HG02938 (cell line): ENCODE data around the gene CNR2.
A peak's percentile ranks its signal among the peaks of the same experiment; 100 is the strongest.
"Not testable (repeated sequence)": the region's sequence is repeated elsewhere in the genome, so short reads cannot be mapped to it uniquely, and the experiment has no call there.

Source experiments
- ATAC-seq: cut with Tn5 transposase; IDR thresholded peaks from one replicate; pipeline ENCODE4 v1.9.1; 2021; ENCODE audit warnings: mild to moderate bottlenecking, moderate library complexity; ENCODE audit not compliant: unreplicated experiment

The CNR2 gene

DNA sequence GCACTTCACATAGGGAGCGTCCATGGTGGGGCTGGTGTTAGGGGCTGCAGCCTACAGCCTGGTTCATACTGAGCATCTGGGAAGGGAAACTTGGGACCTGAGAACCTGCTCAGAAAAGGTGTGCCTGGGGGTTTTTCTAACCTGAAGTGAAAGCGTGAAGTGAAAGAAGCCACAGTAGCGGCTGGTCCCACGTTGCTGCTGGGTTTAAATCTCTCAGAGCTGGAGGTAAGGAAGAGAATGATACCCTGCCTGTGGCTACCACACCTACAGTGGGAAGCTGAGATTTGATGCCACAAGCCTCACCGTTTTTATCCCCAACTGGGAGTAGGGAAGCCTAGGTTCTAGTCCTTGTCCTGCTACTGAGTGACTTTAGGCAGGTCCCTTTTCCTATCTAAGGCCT, 24.1 kb downstream of the CNR2 start:
- ATAC-seq, result no peak

DNA sequence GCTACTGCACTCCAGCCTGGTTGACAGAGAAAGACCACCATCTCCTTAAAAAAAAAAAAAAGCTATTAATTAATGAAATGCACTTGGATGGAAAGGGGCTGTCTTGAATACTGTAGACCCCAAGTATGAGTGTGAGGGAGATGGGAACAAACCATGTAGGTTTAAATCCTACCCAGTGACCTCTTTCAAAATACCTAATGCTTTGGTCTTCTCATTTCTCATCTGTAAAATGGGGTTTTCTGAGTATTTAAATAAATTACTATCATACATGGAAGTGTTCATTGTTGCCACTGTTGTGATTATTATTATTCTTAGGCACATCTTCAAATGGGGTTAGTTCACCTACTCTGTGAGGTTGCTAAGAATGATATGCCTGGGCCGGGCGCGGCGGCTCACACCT, 27.9 kb downstream of the CNR2 start:
- ATAC-seq, result no peak

DNA sequence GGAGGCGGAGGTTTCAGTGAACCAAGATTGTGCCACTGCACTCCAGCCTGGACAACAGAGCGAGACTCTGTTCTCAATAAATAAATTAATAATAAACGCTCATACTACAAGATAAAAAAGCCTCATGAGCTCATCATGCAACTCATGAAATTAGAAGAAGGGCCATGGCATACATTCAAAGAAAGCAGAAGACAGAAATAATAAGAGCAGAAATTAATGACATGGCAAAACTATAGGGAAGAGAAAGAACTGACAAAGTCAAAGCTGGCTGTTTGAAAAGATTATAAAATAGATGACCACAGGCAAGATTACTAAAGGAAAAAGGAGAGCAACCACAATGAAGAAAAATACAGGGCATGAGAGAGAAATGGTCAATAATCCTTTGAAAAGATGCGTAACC, 30.4 kb downstream of the CNR2 start:
- no peak for ATAC-seq

DNA sequence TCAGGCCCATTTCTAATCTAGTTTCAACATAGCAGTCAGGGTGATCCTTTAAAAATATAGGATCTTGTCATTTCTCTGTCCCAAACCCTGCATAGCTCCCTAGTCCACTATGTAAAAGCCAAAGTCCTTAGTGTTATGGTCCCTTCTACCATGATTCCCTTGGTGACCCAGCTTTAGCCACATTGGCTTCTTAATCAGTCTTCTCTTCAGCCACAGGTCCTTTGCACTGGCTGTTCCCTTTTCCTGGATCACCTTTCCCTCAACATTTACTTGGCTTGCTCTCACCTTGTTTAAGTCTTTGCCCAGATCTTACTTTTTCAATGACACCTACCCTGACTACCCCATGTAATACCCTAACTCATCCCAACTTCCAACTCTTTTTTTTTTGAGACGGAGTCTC, 33.4 kb downstream of the CNR2 start:
- no peak for ATAC-seq

DNA sequence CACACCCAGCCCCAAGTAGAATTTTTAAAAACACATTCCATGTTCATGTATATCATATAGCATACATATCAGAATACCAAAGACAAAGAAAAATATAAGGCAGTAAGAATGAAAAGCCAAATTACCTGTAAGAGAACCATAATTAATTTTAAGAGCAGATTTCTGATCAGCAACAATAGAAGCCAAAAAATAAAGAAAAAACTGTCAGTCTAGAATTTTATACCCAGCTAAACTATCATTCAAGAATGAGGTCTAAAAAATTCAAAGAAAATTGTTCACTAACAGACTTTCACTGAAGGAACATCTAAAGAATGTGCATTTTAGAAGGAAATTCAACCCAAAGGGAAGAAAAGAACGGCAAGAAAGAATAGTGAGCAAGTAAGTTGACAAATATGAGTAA, 34.5 kb downstream of the CNR2 start:
- no peak for ATAC-seq

DNA sequence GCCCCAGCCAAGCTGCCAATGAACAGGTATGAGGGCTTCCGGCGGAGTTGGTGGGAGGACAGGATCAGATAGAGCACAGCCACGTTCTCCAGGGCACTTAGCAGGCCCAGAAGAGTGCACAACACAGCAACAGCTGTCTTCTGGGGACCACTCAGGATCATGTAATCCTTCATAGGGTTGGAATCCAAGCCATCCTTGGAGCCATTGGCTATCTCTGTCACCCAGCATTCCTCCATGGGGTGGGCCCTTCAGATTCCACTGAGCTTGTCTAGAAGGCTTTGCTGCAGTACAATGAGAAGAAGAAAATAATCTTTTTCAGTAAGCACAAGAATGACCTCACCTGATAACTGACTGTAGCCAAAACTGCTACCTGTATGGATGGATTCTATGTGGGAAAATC, 37.8 kb downstream of the CNR2 start:
- no peak for ATAC-seq

DNA sequence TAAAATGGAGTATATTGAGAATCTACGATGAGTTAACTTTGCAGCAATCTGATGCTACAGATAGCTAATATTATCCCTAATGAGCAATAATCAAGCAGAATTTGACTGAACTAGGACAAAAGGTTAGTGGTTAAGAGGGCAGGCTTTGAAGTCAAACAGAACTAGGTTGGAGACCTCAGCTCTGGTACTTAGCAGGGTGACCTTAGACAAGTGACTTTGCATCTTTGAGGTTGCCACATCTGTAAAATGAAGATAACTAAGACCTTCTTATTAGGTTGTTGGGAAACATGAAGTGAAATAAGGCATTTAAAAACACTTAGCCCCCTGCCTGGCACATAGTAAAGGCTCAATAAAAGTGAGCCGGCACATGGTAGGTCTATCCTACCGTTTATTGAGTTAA, 40.7 kb downstream of the CNR2 start:
- no peak for ATAC-seq

DNA sequence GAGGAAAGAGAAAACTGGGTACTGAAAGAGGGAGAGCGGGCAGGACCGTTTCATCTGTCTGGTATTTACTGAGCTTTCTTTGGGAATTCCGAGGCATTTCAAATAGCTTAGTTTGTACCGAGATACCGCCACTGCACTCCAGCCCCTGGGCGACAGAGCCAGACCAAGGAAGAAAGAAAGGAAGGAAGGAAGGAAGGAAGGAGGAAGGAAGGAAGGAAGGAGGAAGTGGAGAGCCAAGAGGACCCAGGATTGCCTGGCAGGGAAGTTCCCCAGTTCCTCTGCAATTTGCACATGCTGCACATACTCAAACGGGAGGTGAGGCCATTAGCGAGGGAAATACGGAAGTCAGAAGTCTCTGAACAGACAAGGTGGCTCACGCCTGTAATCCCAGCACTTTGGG, 44.1 kb downstream of the CNR2 start:
- ATAC-seq, result no peak

DNA sequence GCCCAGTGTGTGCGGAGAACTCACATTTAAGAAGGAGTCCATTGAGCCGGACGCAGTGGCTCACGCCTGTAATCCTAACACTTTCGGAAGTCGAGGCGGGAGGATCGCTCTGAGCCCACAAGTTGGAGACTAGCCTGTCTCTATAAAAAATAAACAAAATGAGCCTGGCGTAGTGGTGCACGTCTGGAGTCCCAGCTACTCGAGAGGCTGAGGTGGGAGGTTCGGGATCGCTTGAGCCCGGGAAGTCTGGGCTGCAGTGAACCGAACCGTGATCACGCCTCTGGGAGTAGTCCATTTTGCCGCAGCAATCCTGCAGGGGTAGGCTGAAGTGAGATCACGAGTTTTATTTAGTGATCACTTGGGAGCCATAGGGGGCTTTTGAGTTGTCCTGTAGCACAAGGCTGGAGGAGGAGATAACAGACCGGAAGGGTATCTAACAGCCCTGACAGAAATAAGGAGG, 44.6 kb downstream of the CNR2 start:
- peak; percentile 8 for ATAC-seq

DNA sequence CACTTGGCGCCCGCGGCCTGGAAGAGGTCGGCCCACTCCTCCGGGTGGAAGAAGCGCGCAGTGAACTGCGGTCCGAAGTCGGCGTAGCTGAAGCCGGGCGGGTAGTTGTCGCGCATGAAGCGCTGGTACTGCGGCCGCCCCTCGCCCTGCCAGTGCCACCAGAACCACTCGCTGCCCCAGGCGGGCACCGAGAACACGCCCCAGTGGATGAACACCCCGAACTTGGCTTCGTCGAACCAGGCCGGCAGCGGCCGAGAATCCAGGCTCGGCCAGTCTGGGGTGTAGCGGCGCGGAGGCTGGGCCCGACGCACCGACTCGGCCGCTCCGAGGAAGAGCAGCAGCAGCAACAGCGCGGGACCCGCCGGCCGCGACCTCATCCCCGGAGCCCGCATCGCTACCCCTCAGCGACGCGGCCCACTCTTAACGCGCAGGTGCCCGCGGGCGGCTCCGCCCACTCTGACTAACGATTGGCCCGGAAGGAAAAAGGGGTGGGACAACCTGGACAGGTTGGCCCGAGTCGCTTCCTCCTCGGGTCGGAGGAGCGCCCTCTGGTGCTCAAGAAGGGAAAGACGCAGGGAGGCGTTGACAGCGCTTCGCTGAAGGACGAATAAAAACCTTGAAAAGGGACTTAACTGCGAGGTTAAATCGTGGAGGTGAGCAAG, 45.1 kb downstream of the CNR2 start, which contains the start of gene FUCA1:
FUCA1 (minus strand) TSS at position 396 of the 662 bp plus-strand sequence; CDS start at position 392, 4 bp downstream.
- peak; percentile 84 for ATAC-seq

DNA sequence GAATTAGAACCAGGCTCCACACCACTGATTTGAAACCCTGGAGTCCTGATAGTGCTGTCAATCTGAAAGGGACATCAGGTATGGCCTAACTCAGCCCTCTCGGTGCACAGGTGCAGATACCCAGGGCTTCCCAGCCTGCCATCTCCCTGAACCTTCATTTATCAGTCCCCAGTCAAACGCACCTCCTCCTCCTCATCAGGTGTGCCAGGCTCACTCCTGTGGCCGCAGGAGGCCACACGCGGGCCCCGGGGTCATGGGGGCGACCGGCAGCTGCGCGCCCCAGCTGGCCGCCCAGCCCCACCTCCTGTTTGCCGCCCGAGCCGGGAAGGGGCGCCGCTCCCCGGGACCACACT, 45.6 kb downstream of the CNR2 start:
- ATAC-seq, result no peak

DNA sequence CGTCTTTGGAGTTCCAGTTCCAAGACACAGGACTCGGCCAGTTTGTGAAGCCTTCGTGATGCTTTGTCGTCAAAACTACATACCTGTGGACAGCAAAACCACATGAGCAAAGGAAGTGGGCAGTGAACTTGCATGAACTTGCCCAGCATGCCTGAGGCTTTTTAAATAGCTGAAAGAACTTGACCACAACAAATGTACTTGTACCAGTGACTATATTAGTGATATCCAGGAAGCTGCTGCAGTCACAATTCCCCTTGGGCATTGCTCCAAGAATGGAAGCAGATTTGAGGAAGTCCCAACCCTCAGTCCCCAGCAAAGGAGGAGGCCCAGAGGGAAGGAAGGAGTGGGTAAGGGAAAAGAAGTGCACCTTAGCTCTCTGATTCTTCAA, 47.6 kb downstream of the CNR2 start:
- ATAC-seq, result no peak

DNA sequence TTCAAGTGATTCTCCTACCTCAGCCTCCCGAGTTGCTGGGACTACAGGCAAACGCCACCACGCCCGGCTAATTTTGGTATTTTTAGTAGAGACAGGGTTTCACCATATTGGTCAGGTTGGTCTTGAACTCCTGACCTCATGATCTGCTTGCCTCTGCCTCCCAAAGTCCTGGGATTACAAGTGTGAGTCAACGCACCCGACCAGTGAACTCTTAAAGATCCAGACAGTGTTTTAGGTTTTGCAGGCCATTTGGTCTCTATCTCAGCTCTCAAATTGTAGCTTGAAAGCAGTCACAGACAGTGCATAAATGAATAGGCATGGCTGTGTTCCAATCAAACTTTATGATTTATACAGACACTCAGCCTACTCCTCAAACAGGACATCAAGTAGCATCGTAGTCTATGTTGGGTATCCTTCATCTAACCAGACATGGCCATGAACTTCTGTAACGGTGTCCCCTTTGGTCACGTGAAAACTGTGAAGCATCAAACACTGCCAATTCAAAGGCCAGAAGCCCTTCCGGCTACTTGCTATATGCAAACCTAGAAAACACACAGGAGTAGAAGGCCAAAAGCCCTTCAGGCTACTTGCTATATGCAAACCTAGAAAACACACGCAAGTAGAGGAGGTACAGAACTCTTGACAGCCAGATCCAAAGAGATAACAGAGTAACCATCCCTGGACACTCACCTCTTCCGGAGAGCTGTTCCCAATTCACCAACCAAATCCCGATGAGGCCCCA, 48.2 kb downstream of the CNR2 start:
- ATAC-seq, result no peak

DNA sequence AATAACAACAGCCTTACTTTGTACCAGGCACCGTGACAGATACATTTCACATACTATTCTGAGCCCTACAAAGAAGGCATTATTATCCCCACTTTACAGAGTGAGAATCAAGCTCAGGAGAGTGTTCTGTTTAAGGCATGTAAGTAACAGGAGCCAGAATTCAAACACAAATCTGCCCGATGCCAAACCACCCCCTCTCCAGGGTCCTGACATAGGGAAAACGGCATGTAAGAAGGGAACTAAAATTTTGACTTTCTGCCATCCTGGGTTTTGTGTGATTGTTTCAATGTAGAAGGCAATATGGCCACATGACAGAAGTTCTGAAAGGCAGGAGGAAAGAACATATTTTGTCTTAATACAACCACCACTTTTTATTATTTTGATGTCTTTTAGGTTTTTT, 50.5 kb downstream of the CNR2 start:
- ATAC-seq, result no peak

DNA sequence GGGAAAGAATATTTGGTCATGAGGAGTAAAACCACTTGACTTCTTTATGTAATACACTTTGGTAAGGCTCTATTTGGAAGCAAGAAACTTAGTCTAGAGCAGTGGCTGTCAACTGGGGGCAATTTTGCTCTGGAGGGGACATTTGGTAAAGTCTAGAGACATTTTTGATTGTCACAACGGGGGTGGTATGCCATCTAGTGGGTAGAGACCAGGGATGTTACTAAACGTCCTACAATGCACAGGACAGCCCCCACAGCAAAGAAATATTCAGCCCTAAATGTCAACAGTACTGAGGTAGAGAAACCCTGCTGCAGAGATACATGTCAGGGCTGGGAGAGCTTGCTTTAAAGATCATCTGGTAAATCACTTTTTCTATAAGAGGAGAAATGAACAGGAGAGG, 58.6 kb downstream of the CNR2 start:
- ATAC-seq, result no peak

DNA sequence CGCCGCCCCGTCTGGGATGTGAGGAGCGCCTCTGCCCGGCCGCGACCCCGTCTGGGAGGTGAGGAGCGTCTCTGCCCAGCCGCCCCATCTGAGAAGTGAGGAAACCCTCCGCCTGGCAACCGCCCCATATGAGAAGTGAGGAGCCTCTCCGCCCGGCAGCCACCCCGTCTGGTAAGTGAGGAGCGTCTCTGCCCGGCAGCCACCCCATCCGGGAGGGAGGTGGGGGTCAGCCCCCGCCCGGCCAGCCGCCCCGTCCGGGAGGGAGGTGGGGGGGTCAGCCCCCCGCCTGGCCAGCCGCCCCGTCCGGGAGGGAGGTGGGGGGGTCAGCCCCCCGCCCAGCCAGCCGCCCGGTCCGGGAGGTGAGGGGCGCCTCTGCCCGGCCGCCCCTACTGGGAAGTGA, 60.0 kb downstream of the CNR2 start:
- not testable (repeated sequence) for ATAC-seq

DNA sequence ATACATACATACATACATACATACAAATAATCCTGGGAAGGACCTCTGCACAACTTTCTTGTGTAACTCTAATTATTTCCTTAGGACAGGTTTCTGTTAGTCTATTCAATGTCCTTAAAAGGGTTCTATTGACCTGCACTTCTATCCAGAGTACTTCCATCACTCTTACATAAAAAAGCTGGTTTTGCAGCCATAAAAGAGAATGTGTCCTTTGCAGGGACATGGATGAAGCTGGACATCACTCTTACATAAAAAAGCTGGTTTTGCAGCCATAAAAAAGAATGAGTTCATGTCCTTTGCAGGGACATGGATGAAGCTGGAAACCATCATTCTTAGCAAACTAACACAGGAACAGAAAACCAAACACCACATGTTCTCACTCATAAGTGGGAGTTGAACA, 61.8 kb downstream of the CNR2 start:
- ATAC-seq, result not testable (repeated sequence)

DNA sequence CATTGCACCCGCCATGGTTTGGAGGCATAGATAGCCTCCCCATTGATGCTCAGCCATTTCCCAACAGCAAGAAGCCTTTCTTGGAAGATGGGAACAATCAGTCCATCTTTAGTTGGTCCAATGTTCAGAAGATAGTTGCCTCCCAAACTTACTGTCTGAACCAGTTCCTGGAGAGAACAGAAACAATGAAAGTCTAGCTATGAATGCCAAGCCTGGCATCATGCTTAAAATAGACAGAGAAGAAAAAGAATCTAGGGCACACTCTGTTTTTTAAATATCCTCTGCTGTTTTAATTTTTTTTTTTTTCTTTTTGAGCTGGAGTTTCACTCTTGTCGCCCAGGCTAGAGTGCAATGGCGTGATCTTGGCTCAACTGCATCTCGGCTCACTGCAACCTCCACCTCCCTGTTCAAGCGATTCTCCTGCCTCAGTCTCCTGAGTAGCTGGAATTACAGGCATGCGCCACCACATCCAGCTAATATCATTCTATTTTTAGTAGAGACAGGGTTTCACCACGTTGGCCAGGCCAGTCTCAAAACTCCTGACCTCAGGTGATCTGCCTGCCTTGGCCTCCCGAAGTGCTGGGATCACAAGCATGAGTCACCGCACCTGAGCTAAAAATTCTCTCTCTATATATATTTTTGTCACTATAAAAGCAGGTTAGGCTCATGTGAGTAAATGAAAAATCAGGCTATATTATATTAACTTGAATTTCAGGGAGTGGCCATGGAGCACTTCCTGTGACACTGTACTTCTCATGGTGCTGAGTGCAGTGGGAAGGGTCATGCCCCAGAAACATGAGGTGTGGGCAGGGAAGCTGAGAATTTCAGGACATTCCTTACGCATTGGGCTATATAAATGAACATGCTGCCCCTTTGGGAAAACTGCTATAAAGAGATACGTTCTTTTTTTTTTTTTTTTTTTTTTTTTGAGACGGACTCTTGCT, 64.2 kb downstream of the CNR2 start:
- ATAC-seq, result no peak

DNA sequence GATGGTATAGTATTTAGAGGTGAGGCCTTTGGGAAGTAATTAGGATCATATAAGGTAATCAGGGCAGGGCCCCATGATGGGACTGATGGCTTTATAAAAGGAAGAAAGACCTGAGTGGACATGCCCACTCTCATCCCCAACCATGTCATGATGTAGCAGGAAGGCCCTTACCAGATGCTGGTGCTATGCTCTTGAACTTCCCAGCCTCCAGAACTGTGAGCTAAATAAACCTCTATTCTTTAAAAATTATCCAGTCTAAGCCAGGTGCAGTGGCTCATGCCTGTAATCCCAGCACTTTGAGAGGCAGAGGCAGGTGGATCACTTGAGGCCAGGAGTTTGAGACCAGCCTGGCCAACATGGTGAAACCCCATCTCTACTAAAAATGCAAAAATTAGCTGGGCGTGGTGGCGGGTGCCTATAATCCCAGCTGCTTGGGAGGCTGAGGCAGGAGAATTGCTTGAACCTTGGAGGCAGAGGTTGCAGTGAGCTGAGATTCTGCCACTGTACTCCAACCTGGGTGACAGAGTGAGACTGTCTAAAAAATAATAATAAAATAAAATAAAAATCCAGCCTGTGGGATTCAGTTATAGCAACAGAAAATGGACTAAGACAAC, 65.6 kb downstream of the CNR2 start:
- not testable (repeated sequence) for ATAC-seq

DNA sequence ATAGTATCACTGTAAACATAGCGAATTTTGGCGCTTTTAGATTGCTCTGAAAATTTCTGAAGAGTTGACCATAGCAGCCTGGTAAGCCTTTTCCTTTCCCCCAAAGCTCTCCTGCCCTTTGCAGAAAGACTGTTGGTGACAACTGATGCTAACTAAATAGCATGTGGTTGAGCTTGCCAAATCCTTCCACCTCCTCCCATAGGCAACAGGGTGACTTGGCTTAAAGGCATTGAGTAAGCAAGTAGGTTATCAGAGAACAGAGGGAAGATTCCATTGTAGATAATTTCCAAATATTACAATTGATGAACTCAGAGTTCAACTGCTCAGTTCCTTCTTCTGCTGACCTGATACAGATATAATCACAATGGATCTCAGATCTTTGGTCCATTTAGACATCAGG, 68.0 kb downstream of the CNR2 start:
- no peak for ATAC-seq

DNA sequence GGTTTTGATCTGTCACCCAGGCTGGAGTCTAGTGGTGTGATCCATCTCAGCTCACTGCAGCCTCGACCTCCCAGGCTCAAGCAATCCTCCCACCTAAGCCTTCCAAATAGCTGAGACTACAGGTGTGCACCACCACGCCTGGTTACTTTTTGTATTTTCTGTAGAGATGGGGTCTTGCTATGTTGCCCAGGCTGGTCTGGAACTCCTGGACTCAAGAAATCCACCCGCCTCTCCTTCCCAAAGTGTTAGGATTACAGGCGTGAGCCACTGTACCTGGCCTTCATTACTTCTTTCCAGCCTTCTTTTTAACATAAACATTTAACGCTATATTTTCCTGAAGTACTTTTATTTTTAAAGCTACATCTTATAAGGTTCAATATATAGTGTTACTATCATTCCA, 69.5 kb downstream of the CNR2 start:
- no peak for ATAC-seq
